ENCODE results near the gene AMBRA1.
A peak's percentile ranks its signal among the peaks of the same experiment; 100 is the strongest.

AMBRA1 gene

DNA sequence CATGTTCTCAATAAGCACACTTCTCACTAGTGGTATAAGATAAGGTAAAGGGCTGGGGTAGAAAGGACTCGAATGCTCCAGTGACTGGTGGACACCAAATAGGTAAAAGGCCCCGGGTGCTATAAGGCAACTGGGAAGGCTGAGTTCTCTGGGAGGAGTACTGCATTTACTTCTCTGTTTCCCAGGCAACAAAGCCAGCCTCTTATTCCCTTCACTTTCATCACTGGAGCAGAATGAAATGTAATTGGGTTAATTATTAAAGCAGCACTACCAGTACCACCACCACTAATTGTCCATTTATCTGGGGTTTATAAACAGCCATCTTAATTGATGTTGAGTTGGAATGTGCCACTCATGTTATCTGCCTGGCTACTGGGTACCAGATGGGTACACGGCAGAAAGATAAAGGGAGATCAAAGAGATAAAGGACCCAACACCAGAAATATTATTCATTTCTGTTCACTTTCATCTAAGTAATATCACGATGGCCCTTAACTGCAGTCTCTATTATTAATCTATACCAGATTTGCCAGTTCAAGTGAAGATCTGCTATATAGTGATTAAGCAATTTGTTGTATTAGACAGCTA, 107.9 kb downstream of the AMBRA1 start (continued):
- TF ChIP-seq, protein P1, sequence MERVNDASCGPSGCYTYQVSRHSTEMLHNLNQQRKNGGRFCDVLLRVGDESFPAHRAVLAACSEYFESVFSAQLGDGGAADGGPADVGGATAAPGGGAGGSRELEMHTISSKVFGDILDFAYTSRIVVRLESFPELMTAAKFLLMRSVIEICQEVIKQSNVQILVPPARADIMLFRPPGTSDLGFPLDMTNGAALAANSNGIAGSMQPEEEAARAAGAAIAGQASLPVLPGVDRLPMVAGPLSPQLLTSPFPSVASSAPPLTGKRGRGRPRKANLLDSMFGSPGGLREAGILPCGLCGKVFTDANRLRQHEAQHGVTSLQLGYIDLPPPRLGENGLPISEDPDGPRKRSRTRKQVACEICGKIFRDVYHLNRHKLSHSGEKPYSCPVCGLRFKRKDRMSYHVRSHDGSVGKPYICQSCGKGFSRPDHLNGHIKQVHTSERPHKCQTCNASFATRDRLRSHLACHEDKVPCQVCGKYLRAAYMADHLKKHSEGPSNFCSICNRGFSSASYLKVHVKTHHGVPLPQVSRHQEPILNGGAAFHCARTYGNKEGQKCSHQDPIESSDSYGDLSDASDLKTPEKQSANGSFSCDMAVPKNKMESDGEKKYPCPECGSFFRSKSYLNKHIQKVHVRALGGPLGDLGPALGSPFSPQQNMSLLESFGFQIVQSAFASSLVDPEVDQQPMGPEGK (CRISPR knock-in tag; IDR thresholded peaks at IDR 0.05; ENCODE audit: borderline replicate concordance) = no peak
- TF ChIP-seq TCF4 (CRISPR knock-in tag; IDR thresholded peaks at IDR 0.05; ENCODE audit: borderline replicate concordance) (peak; percentile 58; the same call in 1 of the 2 replicates), PPARA (CRISPR knock-in tag; IDR thresholded peaks at IDR 0.05; ENCODE audit: borderline replicate concordance) (no peak), ARNTL (CRISPR knock-in tag; IDR thresholded peaks at IDR 0.05; ENCODE audit: borderline replicate concordance, low read depth) (no peak)

DNA sequence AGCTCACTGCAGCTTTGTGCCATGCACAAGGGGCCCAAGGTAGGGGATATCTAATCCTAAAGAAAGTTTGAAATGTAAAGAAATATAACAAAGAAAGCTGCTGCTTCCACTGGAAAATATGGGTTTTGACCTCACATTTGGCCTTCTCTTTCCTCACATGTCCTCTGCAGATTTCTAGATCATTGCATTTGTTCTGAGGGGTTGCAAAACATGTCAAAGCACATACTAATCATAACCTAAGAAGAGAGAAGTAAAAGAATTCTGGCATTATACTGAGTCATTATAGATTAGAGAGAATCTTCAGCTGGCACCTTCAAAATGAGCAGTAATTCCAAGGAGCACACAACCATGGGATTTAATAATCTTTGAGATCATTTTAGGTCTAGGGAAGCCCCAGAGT, 109.7 kb downstream of the AMBRA1 start:
- TF ChIP-seq ZFP30 (CRISPR knock-in tag; IDR thresholded peaks at IDR 0.05) (no peak), ZNF8 (CRISPR knock-in tag; IDR thresholded peaks at IDR 0.05) (no peak), PPARA (CRISPR knock-in tag; IDR thresholded peaks at IDR 0.05; ENCODE audit: borderline replicate concordance) (no peak), RARB (CRISPR knock-in tag; IDR thresholded peaks at IDR 0.05) (no peak)
- TF ChIP-seq, protein P2, sequence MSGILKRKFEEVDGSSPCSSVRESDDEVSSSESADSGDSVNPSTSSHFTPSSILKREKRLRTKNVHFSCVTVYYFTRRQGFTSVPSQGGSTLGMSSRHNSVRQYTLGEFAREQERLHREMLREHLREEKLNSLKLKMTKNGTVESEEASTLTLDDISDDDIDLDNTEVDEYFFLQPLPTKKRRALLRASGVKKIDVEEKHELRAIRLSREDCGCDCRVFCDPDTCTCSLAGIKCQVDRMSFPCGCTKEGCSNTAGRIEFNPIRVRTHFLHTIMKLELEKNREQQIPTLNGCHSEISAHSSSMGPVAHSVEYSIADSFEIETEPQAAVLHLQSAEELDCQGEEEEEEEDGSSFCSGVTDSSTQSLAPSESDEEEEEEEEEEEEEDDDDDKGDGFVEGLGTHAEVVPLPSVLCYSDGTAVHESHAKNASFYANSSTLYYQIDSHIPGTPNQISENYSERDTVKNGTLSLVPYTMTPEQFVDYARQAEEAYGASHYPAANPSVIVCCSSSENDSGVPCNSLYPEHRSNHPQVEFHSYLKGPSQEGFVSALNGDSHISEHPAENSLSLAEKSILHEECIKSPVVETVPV (CRISPR knock-in tag; IDR thresholded peaks at IDR 0.05) = no peak
- ATAC-seq = no peak

DNA sequence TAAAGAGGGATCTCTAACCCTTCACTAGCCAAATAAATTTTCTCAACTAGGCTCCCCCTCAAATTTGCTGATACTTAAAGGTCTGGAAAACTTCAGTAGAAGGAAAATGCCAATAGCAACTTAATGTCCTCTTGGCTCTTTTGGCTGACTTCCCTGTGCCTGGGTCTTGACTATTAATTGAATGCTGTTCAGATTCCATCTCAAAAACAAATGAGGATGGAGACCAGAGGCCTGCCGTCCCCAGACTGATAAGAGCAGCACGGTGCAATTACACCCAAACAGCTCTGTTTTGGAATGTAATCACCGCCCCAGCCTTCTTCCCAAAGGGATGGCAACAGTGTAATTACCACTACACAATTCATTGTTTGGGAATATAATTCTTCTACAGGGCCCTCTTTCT, 112.9 kb downstream of the AMBRA1 start:
- TF ChIP-seq TCF4 (CRISPR knock-in tag; IDR thresholded peaks at IDR 0.05; ENCODE audit: borderline replicate concordance) (peak; percentile 99), OSR1 (CRISPR knock-in tag; IDR thresholded peaks at IDR 0.05) (no peak), GLIS3 (CRISPR knock-in tag; IDR thresholded peaks at IDR 0.05) (0 out of 2 replicates have a peak, but pooled peaks have one; percentile 56), PPARA (CRISPR knock-in tag; IDR thresholded peaks at IDR 0.05; ENCODE audit: borderline replicate concordance) (0 out of 2 replicates have a peak, but pooled peaks have one; percentile 29), ZC3H10 (CRISPR knock-in tag; IDR thresholded peaks at IDR 0.05) (no peak), RARB (CRISPR knock-in tag; IDR thresholded peaks at IDR 0.05) (no peak), BACH2 (CRISPR knock-in tag; IDR thresholded peaks at IDR 0.05; ENCODE audit: borderline replicate concordance) (no peak), CSDC2 (CRISPR knock-in tag; IDR thresholded peaks at IDR 0.05) (no peak), ZFP3 (CRISPR knock-in tag; IDR thresholded peaks at IDR 0.05) (0 out of 2 replicates have a peak, but pooled peaks have one; percentile 47), SNAI2 (CRISPR knock-in tag; IDR thresholded peaks at IDR 0.05) (peak; percentile 77; the same call in 1 of the 2 replicates), ISL1 (CRISPR knock-in tag; IDR thresholded peaks at IDR 0.05) (peak; percentile 85), ESRRG (CRISPR knock-in tag; IDR thresholded peaks at IDR 0.05) (peak; percentile 81; the same call in 1 of the 2 replicates), TOX (CRISPR knock-in tag; IDR thresholded peaks at IDR 0.05; ENCODE audit: borderline replicate concordance) (no peak), ZNF70 (CRISPR knock-in tag; IDR thresholded peaks at IDR 0.05) (peak; percentile 10; the same call in 1 of the 2 replicates)
- TF ChIP-seq, protein P3, sequence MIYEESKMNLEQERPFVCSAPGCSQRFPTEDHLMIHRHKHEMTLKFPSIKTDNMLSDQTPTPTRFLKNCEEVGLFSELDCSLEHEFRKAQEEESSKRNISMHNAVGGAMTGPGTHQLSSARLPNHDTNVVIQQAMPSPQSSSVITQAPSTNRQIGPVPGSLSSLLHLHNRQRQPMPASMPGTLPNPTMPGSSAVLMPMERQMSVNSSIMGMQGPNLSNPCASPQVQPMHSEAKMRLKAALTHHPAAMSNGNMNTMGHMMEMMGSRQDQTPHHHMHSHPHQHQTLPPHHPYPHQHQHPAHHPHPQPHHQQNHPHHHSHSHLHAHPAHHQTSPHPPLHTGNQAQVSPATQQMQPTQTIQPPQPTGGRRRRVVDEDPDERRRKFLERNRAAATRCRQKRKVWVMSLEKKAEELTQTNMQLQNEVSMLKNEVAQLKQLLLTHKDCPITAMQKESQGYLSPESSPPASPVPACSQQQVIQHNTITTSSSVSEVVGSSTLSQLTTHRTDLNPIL (CRISPR knock-in tag; IDR thresholded peaks at IDR 0.05; ENCODE audit: low read depth) = 0 out of 2 replicates have a peak, but pooled peaks have one; percentile 46
- TF ChIP-seq, protein P4, sequence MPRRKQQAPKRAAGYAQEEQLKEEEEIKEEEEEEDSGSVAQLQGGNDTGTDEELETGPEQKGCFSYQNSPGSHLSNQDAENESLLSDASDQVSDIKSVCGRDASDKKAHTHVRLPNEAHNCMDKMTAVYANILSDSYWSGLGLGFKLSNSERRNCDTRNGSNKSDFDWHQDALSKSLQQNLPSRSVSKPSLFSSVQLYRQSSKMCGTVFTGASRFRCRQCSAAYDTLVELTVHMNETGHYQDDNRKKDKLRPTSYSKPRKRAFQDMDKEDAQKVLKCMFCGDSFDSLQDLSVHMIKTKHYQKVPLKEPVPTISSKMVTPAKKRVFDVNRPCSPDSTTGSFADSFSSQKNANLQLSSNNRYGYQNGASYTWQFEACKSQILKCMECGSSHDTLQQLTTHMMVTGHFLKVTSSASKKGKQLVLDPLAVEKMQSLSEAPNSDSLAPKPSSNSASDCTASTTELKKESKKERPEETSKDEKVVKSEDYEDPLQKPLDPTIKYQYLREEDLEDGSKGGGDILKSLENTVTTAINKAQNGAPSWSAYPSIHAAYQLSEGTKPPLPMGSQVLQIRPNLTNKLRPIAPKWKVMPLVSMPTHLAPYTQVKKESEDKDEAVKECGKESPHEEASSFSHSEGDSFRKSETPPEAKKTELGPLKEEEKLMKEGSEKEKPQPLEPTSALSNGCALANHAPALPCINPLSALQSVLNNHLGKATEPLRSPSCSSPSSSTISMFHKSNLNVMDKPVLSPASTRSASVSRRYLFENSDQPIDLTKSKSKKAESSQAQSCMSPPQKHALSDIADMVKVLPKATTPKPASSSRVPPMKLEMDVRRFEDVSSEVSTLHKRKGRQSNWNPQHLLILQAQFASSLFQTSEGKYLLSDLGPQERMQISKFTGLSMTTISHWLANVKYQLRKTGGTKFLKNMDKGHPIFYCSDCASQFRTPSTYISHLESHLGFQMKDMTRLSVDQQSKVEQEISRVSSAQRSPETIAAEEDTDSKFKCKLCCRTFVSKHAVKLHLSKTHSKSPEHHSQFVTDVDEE (CRISPR knock-in tag; IDR thresholded peaks at IDR 0.05) = peak; percentile 98
- TF ChIP-seq, protein P1 (CRISPR knock-in tag; IDR thresholded peaks at IDR 0.05; ENCODE audit: borderline replicate concordance) = no peak
- TF ChIP-seq, protein P2 (CRISPR knock-in tag; IDR thresholded peaks at IDR 0.05) = peak; percentile 81
- ATAC-seq = peak; percentile 87

Data from SK-N-SH treated with all-trans-retinoic acid at 6 μM for 48 hours (cell line).